PFSK-1 (cell line): ENCODE data around the gene NNAT.

Experiments used
- FOXP2 ChIP-seq: optimal IDR thresholded peaks from 2 replicates; pipeline ENCODE3; 2011; ENCODE audit warnings: borderline replicate concordance, control low read depth, inconsistent platforms; ENCODE audit not compliant: insufficient read depth; ENCODE audit errors: extremely low read length, extremely low read depth
- POLR2AphosphoS5 ChIP-seq: IDR thresholded peaks from 2 replicates; pipeline ENCODE4 v1.6.1; 2012; ENCODE audit warnings: low read depth, mild to moderate bottlenecking, control low read depth, low read length, moderate library complexity
- SIN3A ChIP-seq: IDR thresholded peaks from 2 replicates; pipeline ENCODE4 v1.6.1; 2012; ENCODE audit warnings: mild to moderate bottlenecking, low read length, moderate library complexity, borderline replicate concordance; ENCODE audit not compliant: insufficient read depth
- TAF1 ChIP-seq: IDR thresholded peaks from 2 replicates; pipeline ENCODE4 v1.6.1; 2012; ENCODE audit warnings: low read length, control low read depth, borderline replicate concordance; ENCODE audit not compliant: insufficient read depth
- TF ChIP-seq, protein P1 (sequence below), 2 experiments: IDR thresholded peaks; 2 replicates each; pipeline versions ENCODE4 v1.6.1 to v1.8.0; 2011 to 2012; ENCODE audit warnings: low read depth in 2 of 2, low read length in 2 of 2, control low read depth in 1 of 2, inconsistent platforms in 1 of 2, mild to moderate bottlenecking in 1 of 2, moderate library complexity in 1 of 2; ENCODE audit not compliant: insufficient read depth in 1 of 2

DNA sequence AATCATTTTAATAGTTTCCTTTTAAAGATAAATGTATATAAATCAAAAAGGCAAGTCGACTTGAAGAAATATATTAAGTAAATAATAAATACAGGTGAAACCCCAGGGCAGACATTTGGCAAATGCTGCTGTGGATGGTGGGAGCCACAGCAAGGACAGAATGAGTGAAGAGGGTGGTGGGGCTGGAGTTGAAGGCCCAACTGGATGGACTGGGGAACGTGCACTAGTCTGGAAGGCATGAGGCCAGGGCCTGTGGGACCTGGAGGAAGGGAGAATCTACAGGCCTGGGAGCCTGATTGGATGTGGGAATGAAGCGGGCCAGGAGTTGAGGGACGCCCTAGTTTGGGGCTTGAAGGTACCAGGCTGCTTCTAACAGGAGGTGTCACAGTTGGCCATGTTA lies 37.3 kb downstream of the NNAT start:
- no peak for TF ChIP-seq POLR2AphosphoS5
- no peak for TF ChIP-seq TAF1
- TF ChIP-seq FOXP2: no peak
- TF ChIP-seq, protein P1, sequence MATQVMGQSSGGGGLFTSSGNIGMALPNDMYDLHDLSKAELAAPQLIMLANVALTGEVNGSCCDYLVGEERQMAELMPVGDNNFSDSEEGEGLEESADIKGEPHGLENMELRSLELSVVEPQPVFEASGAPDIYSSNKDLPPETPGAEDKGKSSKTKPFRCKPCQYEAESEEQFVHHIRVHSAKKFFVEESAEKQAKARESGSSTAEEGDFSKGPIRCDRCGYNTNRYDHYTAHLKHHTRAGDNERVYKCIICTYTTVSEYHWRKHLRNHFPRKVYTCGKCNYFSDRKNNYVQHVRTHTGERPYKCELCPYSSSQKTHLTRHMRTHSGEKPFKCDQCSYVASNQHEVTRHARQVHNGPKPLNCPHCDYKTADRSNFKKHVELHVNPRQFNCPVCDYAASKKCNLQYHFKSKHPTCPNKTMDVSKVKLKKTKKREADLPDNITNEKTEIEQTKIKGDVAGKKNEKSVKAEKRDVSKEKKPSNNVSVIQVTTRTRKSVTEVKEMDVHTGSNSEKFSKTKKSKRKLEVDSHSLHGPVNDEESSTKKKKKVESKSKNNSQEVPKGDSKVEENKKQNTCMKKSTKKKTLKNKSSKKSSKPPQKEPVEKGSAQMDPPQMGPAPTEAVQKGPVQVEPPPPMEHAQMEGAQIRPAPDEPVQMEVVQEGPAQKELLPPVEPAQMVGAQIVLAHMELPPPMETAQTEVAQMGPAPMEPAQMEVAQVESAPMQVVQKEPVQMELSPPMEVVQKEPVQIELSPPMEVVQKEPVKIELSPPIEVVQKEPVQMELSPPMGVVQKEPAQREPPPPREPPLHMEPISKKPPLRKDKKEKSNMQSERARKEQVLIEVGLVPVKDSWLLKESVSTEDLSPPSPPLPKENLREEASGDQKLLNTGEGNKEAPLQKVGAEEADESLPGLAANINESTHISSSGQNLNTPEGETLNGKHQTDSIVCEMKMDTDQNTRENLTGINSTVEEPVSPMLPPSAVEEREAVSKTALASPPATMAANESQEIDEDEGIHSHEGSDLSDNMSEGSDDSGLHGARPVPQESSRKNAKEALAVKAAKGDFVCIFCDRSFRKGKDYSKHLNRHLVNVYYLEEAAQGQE (IDR thresholded peaks at IDR 0.05; ENCODE audit: insufficient read depth in 1 of 2, low read depth in 2 of 2, low read length in 2 of 2): no peak
- TF ChIP-seq SIN3A: no peak
